NCI-H2029 treated with DMSO at 0.1 percent for 48 hours (cell line): ENCODE data around the gene CTDSP1.
A peak's percentile ranks its signal among the peaks of the same experiment; 100 is the strongest.

Experiments
- DNase-seq: peaks from one replicate; lab custom pipeline; 2025; lab: John Stamatoyannopoulos, UW

Gene CTDSP1

GRCh38 chr2:218425531-218425930 lies 25.9 kb downstream of the CTDSP1 start:
- no peak for DNase-seq

GRCh38 chr2:218427741-218428140 lies 28.1 kb downstream of the CTDSP1 start:
- no peak for DNase-seq

- DNase-seq = no peak
Measured at GRCh38 chr2:218428846-218429558, 29.3 kb downstream of the CTDSP1 start.

- no peak for DNase-seq
Measured at GRCh38 chr2:218429911-218430692, 30.4 kb downstream of the CTDSP1 start.

- no peak for DNase-seq
Measured at GRCh38 chr2:218430721-218431120, 31.1 kb downstream of the CTDSP1 start.

GRCh38 chr2:218431878-218432277 lies 32.2 kb downstream of the CTDSP1 start:
- no peak for DNase-seq

GRCh38 chr2:218432676-218433365 lies 33.2 kb downstream of the CTDSP1 start:
- DNase-seq = no peak

- DNase-seq = no peak
Measured at GRCh38 chr2:218434456-218434855, 34.8 kb downstream of the CTDSP1 start.

- DNase-seq = no peak
Measured at GRCh38 chr2:218435003-218435982, 35.6 kb downstream of the CTDSP1 start.

- DNase-seq = no peak
Measured at GRCh38 chr2:218436992-218437391, 37.3 kb downstream of the CTDSP1 start.

GRCh38 chr2:218437969-218438368 lies 38.3 kb downstream of the CTDSP1 start:
- no peak for DNase-seq

GRCh38 chr2:218438596-218438995 lies 38.9 kb downstream of the CTDSP1 start:
- no peak for DNase-seq

- DNase-seq = no peak
Measured at GRCh38 chr2:218444692-218445357, 45.2 kb downstream of the CTDSP1 start.

GRCh38 chr2:218445602-218446001 lies 45.9 kb downstream of the CTDSP1 start:
- DNase-seq = no peak

GRCh38 chr2:218446547-218446946 lies 46.9 kb downstream of the CTDSP1 start:
- DNase-seq = no peak

- DNase-seq = no peak
Measured at GRCh38 chr2:218447072-218447471, 47.4 kb downstream of the CTDSP1 start.

- peak; percentile 19 for DNase-seq
Measured at GRCh38 chr2:218448934-218449333, 49.3 kb downstream of the CTDSP1 start.

- DNase-seq = no peak
Measured at GRCh38 chr2:218452079-218452478, 52.4 kb downstream of the CTDSP1 start.
